ENCODE data around the gene CAMKK2. TPM values are rescaled to one million over a fixed set of nuclear protein-coding genes. Genes with fewer than 3 reads are reported as not detected.
A peak's percentile ranks its signal among the peaks of the same experiment; 100 is the strongest.

Gene CAMKK2
- total RNA-seq, 1 experiment from 2014 or later, result 14.1 TPM

- DNase-seq (ENCODE audit: extremely low read depth, low read depth), result no peak
These were observed 44.7 kb downstream of the CAMKK2 start for GRCh38 chr12:121251838-121252237.

- DNase-seq (ENCODE audit: extremely low read depth, low read depth), result no peak
These were observed 46.1 kb downstream of the CAMKK2 start for GRCh38 chr12:121250359-121250758.

- no peak for DNase-seq (ENCODE audit: extremely low read depth, low read depth)
These were observed 47.9 kb downstream of the CAMKK2 start for GRCh38 chr12:121248622-121249021.

DNA sequence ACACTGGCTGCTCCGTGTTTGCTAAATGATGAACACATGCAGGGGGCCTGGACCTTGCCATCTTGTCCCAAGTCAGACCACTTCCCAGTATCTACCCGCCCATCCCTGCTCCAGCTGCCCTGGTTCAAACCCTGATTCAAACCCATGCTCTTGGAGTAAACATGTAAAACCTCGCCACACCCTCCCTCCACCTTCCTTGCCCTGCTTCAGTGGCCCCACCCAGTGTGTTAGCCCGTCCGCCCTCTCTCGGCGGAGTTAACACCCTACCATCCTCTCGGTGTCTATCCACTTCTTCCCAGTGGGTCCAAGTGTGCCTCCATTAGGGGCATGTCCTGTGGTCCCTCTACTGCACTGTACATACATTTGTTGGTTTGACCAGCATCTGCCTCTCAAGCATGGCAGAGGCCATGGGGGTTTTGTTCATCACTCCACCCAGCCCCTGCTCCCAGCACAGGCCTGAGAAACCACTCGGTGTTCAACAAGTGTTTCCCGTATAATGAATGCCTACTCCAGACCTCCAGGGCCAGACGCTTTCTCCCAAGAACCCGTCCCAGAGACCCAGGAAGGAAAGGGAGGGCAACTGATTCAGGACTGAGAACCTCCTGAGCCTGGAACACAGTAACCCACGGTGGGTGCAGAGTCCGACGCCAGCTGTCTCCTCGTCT is 49.5 kb downstream of the CAMKK2 start:
- DNase-seq (ENCODE audit: extremely low read depth, low read depth), result no peak

- no peak for DNase-seq (ENCODE audit: extremely low read depth, low read depth)
These were observed 50.6 kb downstream of the CAMKK2 start for GRCh38 chr12:121245951-121246350.

- no peak for DNase-seq (ENCODE audit: extremely low read depth, low read depth)
These were observed 51.5 kb downstream of the CAMKK2 start for GRCh38 chr12:121245031-121245430.

DNA sequence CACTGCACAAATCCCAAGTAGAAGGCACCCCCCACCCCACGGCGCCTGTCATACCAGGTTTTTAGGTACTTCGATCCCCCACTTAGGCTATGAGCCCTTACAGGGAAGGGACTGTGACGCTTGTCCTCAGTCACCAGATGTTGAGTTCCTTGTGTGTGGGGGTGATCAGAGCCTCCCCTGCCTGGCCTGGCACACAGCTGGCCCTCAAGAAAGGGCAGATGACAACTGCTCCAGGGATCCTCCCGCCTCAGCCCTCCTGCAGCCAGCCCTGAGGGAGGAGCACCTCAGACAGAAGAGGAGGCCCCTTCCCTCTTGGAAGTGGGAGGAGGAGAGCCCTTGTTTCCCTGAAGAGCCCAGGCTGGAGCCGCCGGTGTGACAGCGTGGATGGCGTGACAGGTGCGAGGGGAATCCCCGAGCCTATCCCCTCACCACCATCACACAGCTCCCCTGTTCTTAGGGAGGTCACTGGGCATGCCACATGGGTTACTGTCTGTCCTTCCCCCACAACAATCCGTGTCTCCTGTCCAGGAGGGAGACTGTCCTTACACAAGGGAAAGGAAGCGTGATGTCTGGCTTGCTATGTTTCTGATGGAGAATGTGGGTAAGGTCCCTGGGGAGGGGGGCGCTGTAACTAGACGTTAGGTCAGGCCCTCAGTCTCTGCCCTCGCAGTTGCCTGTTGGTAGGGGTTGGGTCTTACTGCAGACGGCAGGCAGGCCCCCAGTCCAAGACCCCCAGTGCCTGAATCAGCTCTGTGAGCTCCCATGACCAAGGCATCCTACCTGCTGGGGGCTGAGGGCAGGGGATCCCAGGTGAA is 55.1 kb downstream of the CAMKK2 start:
- DNase-seq (ENCODE audit: extremely low read depth, low read depth), result no peak

GRCh38 chr12:121240484-121241101 is 55.9 kb downstream of the CAMKK2 start:
- DNase-seq (ENCODE audit: extremely low read depth, low read depth), result no peak

GRCh38 chr12:121240062-121240420 is 56.5 kb downstream of the CAMKK2 start:
- no peak for DNase-seq (ENCODE audit: extremely low read depth, low read depth)

DNA sequence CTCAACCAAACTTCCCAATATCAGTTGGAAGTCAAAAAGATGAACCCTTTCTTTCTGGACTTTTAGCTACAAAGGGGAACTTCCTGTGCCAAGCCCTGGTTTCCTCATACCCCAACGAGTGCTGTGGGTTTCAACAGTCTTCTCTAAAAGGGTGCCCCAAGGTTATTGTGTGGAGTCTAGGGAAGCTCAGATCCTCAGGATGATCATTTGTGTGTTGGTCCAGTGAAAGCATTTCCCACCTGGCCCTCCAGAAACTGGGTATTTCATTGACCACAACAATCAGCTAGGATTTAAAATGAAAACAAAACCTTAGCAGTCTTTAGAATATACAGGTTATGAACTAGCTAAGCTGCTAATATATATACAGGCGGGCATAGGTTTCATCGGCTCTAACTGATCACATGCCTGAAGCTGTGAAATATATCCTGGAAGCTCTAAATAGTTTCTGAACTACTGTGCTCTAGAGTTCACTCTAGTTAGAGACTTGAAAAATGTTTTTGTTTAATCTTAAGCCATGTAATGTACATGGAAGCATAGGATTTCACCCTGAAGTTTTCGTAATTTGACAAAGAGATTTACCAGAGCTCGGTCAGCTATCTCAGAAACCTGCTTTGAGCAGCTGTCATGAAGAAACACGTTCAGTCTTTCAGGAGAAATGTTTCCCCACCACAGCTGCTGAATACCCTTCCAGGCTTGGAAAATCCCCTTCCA is 57.0 kb downstream of the CAMKK2 start:
- DNase-seq (ENCODE audit: extremely low read depth, low read depth), result no peak

GRCh38 chr12:121238604-121239350 is 57.7 kb downstream of the CAMKK2 start:
- no peak for DNase-seq (ENCODE audit: extremely low read depth, low read depth)

DNA sequence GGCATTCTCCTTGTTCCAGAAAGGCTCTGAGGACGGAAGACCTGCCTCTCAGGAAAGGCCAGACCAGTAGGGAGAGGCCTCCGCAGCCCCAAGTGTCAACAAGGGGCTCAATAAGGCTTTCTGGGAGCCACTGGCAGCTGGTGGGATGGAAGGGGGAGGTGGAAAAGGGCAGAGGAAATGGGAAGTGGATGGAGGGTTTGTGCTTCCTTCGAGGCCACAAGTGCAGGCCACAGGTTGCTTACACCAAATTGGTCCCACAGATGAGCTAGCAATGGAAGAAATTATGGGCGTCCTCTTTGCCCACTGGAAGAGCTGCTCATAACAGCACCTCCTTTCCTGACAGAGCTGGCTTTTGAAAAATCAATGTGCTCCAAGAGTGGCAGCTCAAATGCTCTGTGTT is 58.4 kb downstream of the CAMKK2 start:
- DNase-seq (ENCODE audit: extremely low read depth, low read depth), result no peak

- DNase-seq (ENCODE audit: extremely low read depth, low read depth), result no peak
These were observed 59.1 kb downstream of the CAMKK2 start for GRCh38 chr12:121237415-121237814.

DNA sequence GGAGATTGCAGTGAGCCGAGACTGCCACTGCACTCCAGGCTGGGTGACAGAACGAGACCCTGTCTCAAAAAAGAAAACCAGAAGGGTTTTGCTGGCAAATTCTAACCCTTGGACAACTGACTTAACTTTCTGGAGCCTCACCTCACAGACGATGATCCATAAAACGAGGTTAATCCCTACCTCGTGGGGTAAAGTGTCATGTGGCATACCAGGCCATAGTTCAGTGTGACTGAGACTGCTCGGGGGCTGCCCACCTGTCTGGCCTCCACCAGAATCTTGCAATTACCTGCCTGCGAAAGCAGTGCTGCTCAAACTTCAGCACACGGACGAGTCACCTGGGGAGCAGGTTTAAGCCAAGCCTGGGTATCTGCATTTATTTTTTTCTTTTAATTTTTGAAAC is 59.7 kb downstream of the CAMKK2 start:
- no peak for DNase-seq (ENCODE audit: extremely low read depth, low read depth)

DNA sequence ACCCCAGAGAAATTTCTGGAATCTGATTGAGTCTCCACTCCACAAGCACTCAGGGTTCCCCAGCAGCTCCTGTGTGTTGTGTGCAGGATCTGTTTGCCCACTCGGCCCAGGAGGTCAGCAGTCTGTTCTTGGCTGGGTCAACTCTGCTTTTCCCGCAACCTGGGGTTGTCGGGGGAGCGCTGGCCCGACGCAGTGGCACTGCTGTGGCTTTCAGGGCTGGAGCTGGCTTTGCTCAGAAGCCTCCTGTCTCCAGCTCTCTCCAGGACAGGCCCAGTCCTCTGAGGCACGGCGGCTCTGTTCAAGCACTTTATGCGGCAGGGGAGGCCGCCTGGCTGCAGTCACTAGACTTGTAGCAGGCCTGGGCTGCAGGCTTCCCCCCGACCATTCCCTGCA is 62.9 kb downstream of the CAMKK2 start:
- DNase-seq (ENCODE audit: extremely low read depth, low read depth), result no peak

GRCh38 chr12:121232977-121233627 is 63.4 kb downstream of the CAMKK2 start:
- no peak for DNase-seq (ENCODE audit: extremely low read depth, low read depth)

GRCh38 chr12:121232163-121232562 is 64.3 kb downstream of the CAMKK2 start:
- DNase-seq (ENCODE audit: extremely low read depth, low read depth), result no peak

GRCh38 chr12:121230538-121230907 is 66.0 kb downstream of the CAMKK2 start:
- no peak for DNase-seq (ENCODE audit: extremely low read depth, low read depth)

DNA sequence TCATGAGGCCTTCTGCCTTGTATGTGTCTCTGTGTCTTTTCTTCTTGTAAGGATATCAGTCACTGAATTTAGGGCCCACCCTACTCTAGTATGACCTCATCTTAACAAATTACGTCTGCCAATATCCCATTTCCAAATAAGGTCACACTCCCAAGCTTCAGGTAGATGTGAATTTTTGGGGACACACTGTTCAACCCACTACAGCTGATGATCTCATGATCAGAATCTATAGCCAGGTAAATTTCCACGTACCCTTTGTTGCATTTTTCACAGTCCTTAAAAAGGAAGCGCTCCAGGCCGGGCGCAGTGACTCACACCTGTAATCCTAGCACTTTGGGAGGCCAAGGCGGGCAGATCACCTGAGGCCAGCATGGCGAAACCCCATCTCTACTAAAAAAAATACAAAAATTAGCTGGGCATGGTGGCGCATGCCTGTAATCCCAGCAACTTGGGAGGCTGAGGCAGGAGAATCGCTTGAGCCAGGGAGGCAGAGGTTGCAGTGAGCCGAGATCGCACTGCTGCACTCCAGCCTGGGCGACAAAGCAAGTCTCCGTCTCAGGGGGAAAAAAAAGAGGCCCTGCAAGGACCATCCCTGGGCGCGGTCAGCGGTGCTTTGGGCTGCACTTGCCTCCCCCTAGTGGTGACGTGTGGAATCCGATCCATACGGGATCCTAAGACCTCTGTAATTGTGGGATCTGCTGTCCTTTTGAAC is 66.5 kb downstream of the CAMKK2 start:
- peak; percentile 64 for DNase-seq (ENCODE audit: extremely low read depth, low read depth)
